CD4-positive, CD25-positive, alpha-beta regulatory T cell (primary cell): ENCODE results near the gene KRTAP4-9. TPM values are rescaled to one million over a fixed set of nuclear protein-coding genes. Genes with fewer than 3 reads are reported as not detected.
"Not testable (repeated sequence)": the region's sequence is repeated elsewhere in the genome, so short reads cannot be mapped to it uniquely, and the experiment has no call there.

ENCODE experiments used
- ATAC-seq, 2 donors: fragments of 150-1000 bp; cut with Tn5 transposase; one replicate each; pipeline ENCODE4 v1.10.0; 2021; ENCODE audit warnings: low read depth in 2 of 2, moderate number of reproducible peaks in 2 of 2, moderate library complexity in 1 of 2
- DNase-seq, 3 donors: peaks; one replicate each; pipeline versions ENCODE4 v3.0.0 to v3.0.0-alpha.2; 2012 to 2022; ENCODE audit warnings: mixed read lengths in 1 of 3
- H3K27ac ChIP-seq: one replicate; pipeline ENCODE4 v1.7.0; 2013; ENCODE audit warnings: mild to moderate bottlenecking, low read length; ENCODE audit not compliant: insufficient read depth, poor library complexity, severe bottlenecking
- H3K27me3 ChIP-seq: one replicate; pipeline ENCODE4 v1.7.0; 2013; ENCODE audit warnings: low read length; ENCODE audit not compliant: control insufficient read depth, insufficient read depth
- H3K36me3 ChIP-seq: one replicate; pipeline ENCODE4 v1.7.0; 2013; ENCODE audit warnings: mild to moderate bottlenecking, low read length, moderate library complexity; ENCODE audit not compliant: control insufficient read depth, insufficient read depth
- H3K4me1 ChIP-seq: 2 replicates; pipeline ENCODE4 v1.7.0; 2013; ENCODE audit warnings: mild to moderate bottlenecking, low read length; ENCODE audit not compliant: insufficient read depth, control insufficient read depth, poor library complexity, severe bottlenecking
- H3K4me3 ChIP-seq: one replicate; pipeline ENCODE4 v1.7.0; 2013; ENCODE audit warnings: low read depth, mild to moderate bottlenecking, low read length, moderate library complexity
- H3K9me3 ChIP-seq, 2 experiments: 1 replicate in 1 of 2; 2 replicates in 1 of 2; pipeline ENCODE4 v1.7.0; 2013; ENCODE audit warnings: low read length in 2 of 2, mild to moderate bottlenecking in 1 of 2, moderate library complexity in 1 of 2; ENCODE audit not compliant: control insufficient read depth in 2 of 2
- H3K27ac Mint-ChIP-seq, 3 donors: one replicate each; pipeline ENCODE4 v1.8.0; 2020 to 2022; ENCODE audit warnings: mild to moderate bottlenecking in 3 of 3, mixed read lengths in 3 of 3, moderate library complexity in 2 of 3
- H3K27me3 Mint-ChIP-seq: one replicate; pipeline ENCODE4 v1.8.0; 2022; ENCODE audit warnings: mild to moderate bottlenecking, mixed read lengths
- H3K36me3 Mint-ChIP-seq: one replicate; pipeline ENCODE4 v1.8.0; 2020; ENCODE audit warnings: mixed read lengths
- H3K4me1 Mint-ChIP-seq, 4 donors: one replicate each; pipeline ENCODE4 v1.8.0; 2020 to 2022; ENCODE audit warnings: mixed read lengths in 4 of 4, mild to moderate bottlenecking in 1 of 4
- H3K4me3 Mint-ChIP-seq, 4 donors: one replicate each; pipeline ENCODE4 v1.8.0; 2020 to 2022; ENCODE audit warnings: mild to moderate bottlenecking in 4 of 4, mixed read lengths in 4 of 4, moderate library complexity in 3 of 4
- H3K9me3 Mint-ChIP-seq, 7 donors: one replicate each; pipeline ENCODE4 v1.8.0; 2020 to 2022; ENCODE audit warnings: mixed read lengths in 7 of 7, mild to moderate bottlenecking in 3 of 7, moderate library complexity in 2 of 7
- polyA plus RNA-seq, 4 donors: library from polyadenylated mRNA; unstranded; fragments of 300-500 nt; fragmentation: Illumina TruSeq; gene quantifications; one replicate each; pipeline ENCODE4 v1.2.3, GENCODE V29; 2021
- total RNA-seq: library from RNA; stranded (reverse); gene quantifications from one replicate; pipeline ENCODE4 v1.2.3, GENCODE V29; 2022

The KRTAP4-9 gene
- total and polyA plus RNA-seq, 5 donors from 2014 or later: not detected

DNA sequence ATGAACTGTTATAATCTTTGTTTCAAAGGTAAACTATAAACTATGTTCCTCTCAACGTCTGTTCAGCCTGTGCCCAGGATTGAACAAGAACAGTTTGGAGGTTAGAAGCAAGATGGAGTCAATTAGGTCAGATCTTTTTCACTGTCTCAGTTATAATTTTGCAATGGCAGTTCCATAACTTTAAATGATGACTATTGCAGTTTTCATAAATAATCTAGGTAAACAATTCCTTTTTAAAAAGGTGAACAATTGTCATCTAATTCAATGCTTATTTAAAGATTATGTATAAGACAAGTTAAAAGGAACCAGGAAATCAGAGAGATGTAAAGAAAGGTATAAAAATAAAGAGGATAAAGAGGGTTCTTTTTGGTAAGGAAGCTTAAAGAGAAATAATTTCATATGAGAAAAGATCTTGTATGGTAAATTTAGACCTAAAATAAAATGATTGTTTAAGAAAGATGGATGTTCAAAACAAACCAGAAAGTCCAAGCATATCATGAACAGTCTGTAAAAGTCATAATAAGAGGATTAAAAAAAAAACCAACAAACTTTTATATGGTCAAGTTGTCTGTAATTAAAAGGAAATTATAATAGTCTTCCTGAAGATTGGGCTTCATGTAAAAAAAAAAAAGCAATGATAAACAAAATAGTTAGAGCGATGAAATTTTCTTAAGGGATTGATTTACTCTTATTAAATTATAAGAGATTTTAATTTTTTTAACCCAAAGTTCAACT, 6.1 kb downstream of the KRTAP4-9 start:
- DNase-seq: no peak
- no peak overlapping the region for H3K27ac Mint-ChIP-seq
- H3K27me3 ChIP-seq: peaks cover 3% of the 10 kb centered on the region
- H3K4me3 Mint-ChIP-seq: no peak overlapping the region
- no peak overlapping the region for H3K4me3 ChIP-seq
- ATAC-seq: no peak
- peaks cover 16% of the 10 kb centered on the region for H3K27me3 Mint-ChIP-seq
- peaks cover 0 to 9% (median 0%) of the 10 kb centered on the region in 4 donors for H3K4me1 Mint-ChIP-seq
- peaks cover 0 to 9% (median 2%) of the 10 kb centered on the region in 7 donors for H3K9me3 Mint-ChIP-seq
- H3K4me1 ChIP-seq: no peaks in the 10 kb centered on the region
- no peaks in the 10 kb centered on the region for H3K36me3 Mint-ChIP-seq
- no peak overlapping the region for H3K27ac ChIP-seq
- peaks cover 0 to 5% of the 10 kb centered on the region in 2 experiments for H3K9me3 ChIP-seq
- H3K36me3 ChIP-seq: no peaks in the 10 kb centered on the region

DNA sequence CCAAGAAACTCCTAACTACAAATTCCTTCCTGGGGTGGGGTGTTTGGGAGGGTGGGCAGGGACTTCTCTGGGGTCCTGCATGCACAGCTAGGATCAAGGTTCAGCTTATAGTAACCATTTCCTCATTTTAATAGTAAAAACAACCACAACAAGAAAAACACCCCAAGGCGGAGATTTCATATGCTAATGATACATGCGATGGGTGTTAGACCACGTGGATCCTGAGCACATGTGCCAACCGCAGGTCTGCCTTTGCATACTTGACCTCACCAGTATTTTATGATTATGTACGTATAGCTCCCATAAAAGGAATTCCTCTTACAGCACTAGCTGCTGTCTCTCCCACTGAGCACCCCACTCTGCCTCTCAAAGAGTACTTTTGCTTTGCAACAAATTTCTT, 11.1 kb downstream of the KRTAP4-9 start:
- no peak for ATAC-seq
- Mint-ChIP-seq H3K27ac (no peak overlapping the region), H3K27me3 (peaks cover 29% of the 10 kb centered on the region), H3K4me3 (no peak overlapping the region), H3K4me1 (peaks cover 7 to 21% (median 10%) of the 10 kb centered on the region in 4 donors), H3K36me3 (no peaks in the 10 kb centered on the region), H3K9me3 (peaks cover 0 to 6% (median 0%) of the 10 kb centered on the region in 7 donors)
- Histone ChIP-seq H3K4me1 (peaks cover 9% of the 10 kb centered on the region), H3K36me3 (no peaks in the 10 kb centered on the region), H3K9me3 (peaks cover 0 to 5% of the 10 kb centered on the region in 2 experiments), H3K27me3 (peaks cover 3% of the 10 kb centered on the region), H3K27ac (no peak overlapping the region), H3K4me3 (no peak overlapping the region)
- no peak for DNase-seq

DNA sequence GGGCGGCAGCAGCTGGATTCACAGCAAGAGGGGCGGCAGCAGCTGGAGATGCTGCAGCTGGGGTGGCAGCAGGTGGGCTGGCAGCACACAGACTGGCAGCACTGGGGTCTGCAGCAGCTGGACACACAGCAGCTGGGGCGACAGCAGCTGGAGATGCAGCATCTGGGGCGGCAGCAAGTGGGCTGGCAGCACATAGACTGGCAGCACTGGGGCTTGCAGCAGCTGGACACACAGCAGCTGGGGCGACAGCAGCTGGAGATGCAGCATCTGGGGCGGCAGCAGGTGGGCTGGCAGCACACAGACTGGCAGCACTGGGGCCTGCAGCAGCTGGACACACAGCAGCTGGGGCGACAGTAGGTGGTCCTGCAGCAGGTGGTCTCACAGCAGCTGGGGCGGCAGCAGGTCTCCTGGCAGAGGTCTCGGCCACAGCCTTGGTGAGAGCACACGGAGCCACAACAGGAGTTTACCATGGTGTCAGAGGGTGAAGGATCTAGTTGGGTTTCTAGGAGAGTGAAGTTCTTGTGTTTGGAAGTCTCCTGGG, 12.7 kb downstream of the KRTAP4-9 start, which contains the start of gene KRTAP4-11:
Gene KRTAP4-11 (minus strand): TSS at position 528 of the 541 bp plus-strand sequence. CDS start 58 bp downstream, at position 470.
- Mint-ChIP-seq H3K27me3 (peaks cover 27% of the 10 kb centered on the region), H3K4me1 (peaks cover 7 to 24% (median 10%) of the 10 kb centered on the region in 4 donors), H3K27ac (peak within 1 kb of the TSS in 1 of 3 donors; percentile 65)
- H3K36me3 ChIP-seq, H3K36me3 Mint-ChIP-seq, DNase-seq, H3K4me1 ChIP-seq, H3K4me3 Mint-ChIP-seq, H3K27me3 ChIP-seq, H3K9me3 ChIP-seq, H3K9me3 Mint-ChIP-seq, ATAC-seq, H3K27ac ChIP-seq, H3K4me3 ChIP-seq: not testable (repeated sequence)

DNA sequence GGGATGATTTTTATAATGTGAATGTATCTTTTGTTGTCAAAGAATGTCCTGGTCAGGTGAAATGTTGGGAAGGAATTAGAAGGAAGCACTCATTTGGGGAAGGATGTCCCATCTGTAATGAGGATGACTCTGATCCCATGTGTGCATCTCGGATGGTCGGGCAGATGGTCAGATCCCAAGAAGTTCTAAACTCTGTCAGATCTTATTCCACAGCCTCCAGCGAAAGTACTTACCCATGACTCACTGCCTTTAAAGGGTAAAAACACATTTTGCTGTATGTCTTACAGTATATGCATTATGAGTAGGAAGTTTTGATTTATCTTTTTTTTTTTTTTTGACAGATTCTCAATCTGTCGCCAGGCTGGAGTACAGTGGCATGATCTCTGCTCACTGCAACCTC, 13.5 kb downstream of the KRTAP4-9 start:
- Mint-ChIP-seq H3K9me3 (peaks cover 0 to 6% (median 0%) of the 10 kb centered on the region in 7 donors), H3K4me3 (no peak overlapping the region), H3K4me1 (peaks cover 7 to 30% (median 11%) of the 10 kb centered on the region in 4 donors), H3K36me3 (no peaks in the 10 kb centered on the region), H3K27me3 (peaks cover 31% of the 10 kb centered on the region), H3K27ac (no peak overlapping the region)
- no peaks in the 10 kb centered on the region for H3K36me3 ChIP-seq
- no peak overlapping the region for H3K27ac ChIP-seq
- peaks cover 7% of the 10 kb centered on the region for H3K27me3 ChIP-seq
- H3K4me3 ChIP-seq: no peak overlapping the region
- DNase-seq (no peak), ATAC-seq (no peak)
- H3K9me3 ChIP-seq: no peaks in the 10 kb centered on the region
- H3K4me1 ChIP-seq: peaks cover 9% of the 10 kb centered on the region

DNA sequence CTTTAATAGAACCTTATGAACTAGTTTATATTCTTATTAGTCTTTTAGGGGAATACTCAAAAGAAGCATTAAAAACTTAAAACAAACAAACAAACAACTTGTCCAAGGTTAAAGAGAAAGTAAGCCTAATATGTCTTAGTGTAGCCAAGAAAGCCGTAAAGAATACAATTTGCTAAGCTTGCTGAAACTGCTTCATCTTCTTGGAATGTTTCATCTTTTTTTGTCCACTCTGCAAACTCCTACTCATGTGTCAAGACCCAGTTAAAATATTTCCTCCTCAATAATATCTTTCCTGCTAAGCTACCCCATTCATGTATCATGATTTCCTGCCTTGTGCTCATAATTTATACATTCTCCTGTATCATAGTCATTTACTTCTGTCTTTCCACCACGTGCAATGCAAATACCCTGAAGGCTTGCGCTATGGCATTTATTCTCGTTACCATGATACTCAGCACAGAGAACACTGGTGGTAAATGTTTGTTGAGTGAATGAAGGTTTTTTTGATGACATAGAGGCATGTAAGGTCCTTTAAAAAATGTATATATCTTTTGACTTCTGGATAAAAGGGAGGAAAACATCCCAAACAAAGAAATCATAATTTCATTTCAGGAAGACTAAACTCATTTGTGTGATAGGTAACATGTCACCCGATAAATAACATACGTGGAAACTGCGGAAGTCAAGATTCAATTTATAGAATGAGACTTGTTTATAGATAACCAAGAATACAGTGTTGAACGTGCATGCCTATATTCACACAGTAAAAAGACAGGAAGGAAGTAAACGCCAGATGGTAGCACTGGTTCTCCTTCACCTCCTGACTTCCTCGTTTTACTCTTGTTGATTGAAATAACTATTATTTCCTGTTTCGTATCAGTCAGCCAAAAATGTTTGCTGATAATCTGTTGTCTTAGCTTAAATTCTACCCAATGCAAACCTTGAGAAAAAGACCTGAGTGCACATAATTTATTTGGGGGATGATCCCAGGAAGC, 14.8 kb downstream of the KRTAP4-9 start:
- ATAC-seq (peak; percentile 65 to 68), DNase-seq (peak in 2 of 3 donors; percentile 22 to 35)
- H3K9me3 ChIP-seq, H3K36me3 Mint-ChIP-seq, H3K4me1 ChIP-seq, H3K27me3 ChIP-seq, H3K9me3 Mint-ChIP-seq, H3K36me3 ChIP-seq, H3K27ac ChIP-seq: not testable (repeated sequence)
- H3K27ac Mint-ChIP-seq: peak overlapping the region; percentile 5 to 83 (median 76)
- peak overlapping the region; percentile 41 for H3K4me3 ChIP-seq
- peak overlapping the region in 2 of 4 donors; percentile 50 to 58 for H3K4me3 Mint-ChIP-seq
- H3K27me3 Mint-ChIP-seq: peaks cover 38% of the 10 kb centered on the region
- peaks cover 7 to 40% (median 14%) of the 10 kb centered on the region in 4 donors for H3K4me1 Mint-ChIP-seq

DNA sequence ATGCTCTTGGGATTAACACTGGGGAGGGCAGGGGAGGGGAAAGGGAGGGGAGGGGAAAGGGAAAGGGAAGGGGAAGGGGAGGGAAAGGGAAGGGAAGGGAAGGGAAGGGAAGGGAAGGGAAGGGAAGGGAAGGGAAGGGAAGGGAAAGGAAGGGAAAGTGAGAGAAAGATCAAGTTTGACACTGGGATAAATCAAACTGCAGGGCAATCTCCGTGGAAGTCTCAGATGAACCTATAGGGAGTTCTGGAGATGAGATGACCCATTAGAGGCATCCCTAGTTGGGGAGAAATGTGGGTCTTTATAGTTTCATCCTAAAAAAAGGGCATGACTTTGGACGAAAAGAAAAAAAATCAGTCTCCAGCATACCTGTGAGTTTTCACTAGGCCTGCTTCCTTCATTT, 16.6 kb downstream of the KRTAP4-9 start:
- no peak overlapping the region for H3K27ac ChIP-seq
- ATAC-seq: no peak
- no peaks in the 10 kb centered on the region for H3K36me3 Mint-ChIP-seq
- no peak for DNase-seq
- H3K27me3 Mint-ChIP-seq: peaks cover 50% of the 10 kb centered on the region
- no peak overlapping the region for H3K4me3 Mint-ChIP-seq
- no peaks in the 10 kb centered on the region for H3K36me3 ChIP-seq
- peaks cover 0 to 4% (median 0%) of the 10 kb centered on the region in 7 donors for H3K9me3 Mint-ChIP-seq
- peaks cover 9% of the 10 kb centered on the region for H3K4me1 ChIP-seq
- H3K27ac Mint-ChIP-seq: no peak overlapping the region
- no peak overlapping the region for H3K4me3 ChIP-seq
- peaks cover 0 to 1% of the 10 kb centered on the region in 2 experiments for H3K9me3 ChIP-seq
- H3K27me3 ChIP-seq: peaks cover 5% of the 10 kb centered on the region
- peaks cover 7 to 46% (median 16%) of the 10 kb centered on the region in 4 donors for H3K4me1 Mint-ChIP-seq

DNA sequence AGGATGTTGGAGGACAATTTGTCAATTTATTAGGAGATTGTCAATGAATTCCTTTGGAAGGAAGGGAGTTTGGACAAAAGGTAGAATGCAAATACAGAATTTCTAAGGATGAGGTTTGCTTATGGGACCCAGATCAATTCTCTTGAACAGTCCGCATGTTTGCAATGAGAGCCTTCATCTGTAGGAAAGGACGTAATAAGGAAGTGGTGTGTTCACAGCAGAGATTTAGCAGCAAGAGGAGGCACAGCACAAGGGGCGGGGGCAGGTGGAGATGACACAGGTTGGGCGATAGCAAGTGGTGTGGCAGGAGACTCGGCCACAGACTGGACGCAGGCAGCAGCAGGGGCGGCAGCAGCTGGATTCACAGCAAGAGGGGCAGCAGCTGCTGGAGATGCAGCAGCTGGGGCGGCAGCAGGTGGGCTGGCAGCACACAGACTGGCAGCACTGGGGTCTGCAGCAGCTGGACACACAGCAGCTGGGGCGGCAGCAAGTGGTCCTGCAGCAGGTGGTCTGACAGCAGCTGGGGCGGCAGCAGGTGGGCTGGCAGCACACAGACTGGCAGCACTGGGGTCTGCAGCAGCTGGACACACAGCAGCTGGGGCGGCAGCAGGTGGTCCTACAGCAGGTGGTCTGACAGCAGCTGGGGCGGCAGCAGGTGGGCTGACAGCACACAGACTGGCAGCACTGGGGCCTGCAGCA, 18.3 kb downstream of the KRTAP4-9 start:
- H3K4me3 ChIP-seq, H3K36me3 ChIP-seq, H3K27ac ChIP-seq, H3K9me3 ChIP-seq, H3K36me3 Mint-ChIP-seq, H3K4me1 ChIP-seq, ATAC-seq, H3K27me3 ChIP-seq, H3K9me3 Mint-ChIP-seq, DNase-seq: not testable (repeated sequence)
- H3K4me1 Mint-ChIP-seq: peaks cover 7 to 43% (median 16%) of the 10 kb centered on the region in 4 donors
- H3K27ac Mint-ChIP-seq: peak overlapping the region in 2 of 3 donors; percentile 6 to 20
- peak overlapping the region in 2 of 4 donors; percentile 13 to 62 for H3K4me3 Mint-ChIP-seq
- H3K27me3 Mint-ChIP-seq: peaks cover 38% of the 10 kb centered on the region
